K562 (cell line): Measurements from ENCODE around the gene PDPK1.
"Not testable (repeated sequence)": the region's sequence is repeated elsewhere in the genome, so short reads cannot be mapped to it uniquely, and the experiment has no call there.

Experiments
- BCLAF1 ChIP-seq, 2 experiments: fragments of 450-650 bp in 1 of 2; IDR thresholded peaks; 2 replicates each; pipeline ENCODE4 v1.6.1; 2011 to 2017; ENCODE audit warnings: low read depth in 2 of 2, antibody characterized with exemption in 1 of 2, borderline replicate concordance in 1 of 2, low read length in 1 of 2, mild to moderate bottlenecking in 1 of 2, mixed read lengths in 1 of 2; ENCODE audit not compliant: control insufficient read depth in 1 of 2
- CEBPG ChIP-seq, 3 experiments: fragments of 200-800 bp in 1 of 3; sonication (Bioruptor generic) in 1 of 3; sonication (generic) in 1 of 3; formaldehyde crosslinking in 1 of 3; IDR thresholded peaks in 2 of 3; conservative IDR thresholded peaks in 1 of 3; 2 replicates each; pipeline versions ENCODE4 v1.6.1 to v1.8.0; 2016 to 2022; ENCODE audit warnings: missing compliant biosample characterization in 2 of 3, missing genetic modification characterization in 2 of 3, mild to moderate bottlenecking in 1 of 3, missing genetic modification reagents in 1 of 3
- CTCF ChIP-seq, 3 experiments: IDR thresholded peaks in 2 of 3; conservative IDR thresholded peaks in 1 of 3; 2 replicates each; pipeline ENCODE4 v1.5.1; 2011 to 2012; ENCODE audit warnings: low read length in 3 of 3, mild to moderate bottlenecking in 3 of 3, control low read depth in 2 of 3, improper control_type of control experiment in 1 of 3, inconsistent platforms in 1 of 3, low read depth in 1 of 3, mixed read lengths in 1 of 3, moderate library complexity in 1 of 3; ENCODE audit not compliant: insufficient read depth in 2 of 3
- EZH2 ChIP-seq: IDR thresholded peaks from 2 replicates; pipeline ENCODE4 v1.6.1; 2012; ENCODE audit warnings: low read depth, mild to moderate bottlenecking, inconsistent platforms, low read length, borderline replicate concordance
- JUND ChIP-seq, 2 experiments: IDR thresholded peaks; 2 replicates in 1 of 2; 3 replicates in 1 of 2; pipeline ENCODE4 v1.6.1; 2011; ENCODE audit warnings: borderline replicate concordance in 2 of 2, low read depth in 2 of 2, low read length in 2 of 2, improper control_type of control experiment in 1 of 2, missing biosample characterization in 1 of 2, missing genetic modification characterization in 1 of 2, missing genetic modification reagents in 1 of 2
- MXD1 ChIP-seq: fragments of 250-450 bp; sonication (Bioruptor Pico); IDR thresholded peaks from 2 replicates; pipeline ENCODE4 v1.8.0; 2021; ENCODE audit warnings: borderline replicate concordance, mild to moderate bottlenecking, moderate library complexity; ENCODE audit not compliant: poor library complexity, severe bottlenecking
- POLR2AphosphoS5 ChIP-seq: IDR thresholded peaks from 2 replicates; pipeline ENCODE4 v1.6.1; 2011; ENCODE audit warnings: mild to moderate bottlenecking, low read depth, low read length, moderate library complexity; ENCODE audit not compliant: control insufficient read depth, insufficient read depth
- REST ChIP-seq, 2 experiments: fragments of 450-650 bp; formaldehyde crosslinking in 1 of 2; IDR thresholded peaks; 2 replicates each; pipeline versions ENCODE4 v1.4.0 to v1.6.1; 2014 to 2020; ENCODE audit warnings: mild to moderate bottlenecking in 2 of 2, borderline replicate concordance in 1 of 2, low read depth in 1 of 2
- SRSF3 ChIP-seq: fragments of 200-400 bp; formaldehyde crosslinking; IDR thresholded peaks from 2 replicates; pipeline ENCODE4 v1.6.1; 2016; ENCODE audit warnings: mild to moderate bottlenecking, low read length, moderate library complexity; ENCODE audit not compliant: insufficient read depth
- TAF7 ChIP-seq: fragments of 450-650 bp; IDR thresholded peaks from 2 replicates; pipeline ENCODE4 v1.6.1; 2016; ENCODE audit warnings: missing genetic modification characterization, missing compliant biosample characterization
- TEAD4 ChIP-seq, 2 experiments: sonication (generic) in 1 of 2; formaldehyde crosslinking in 1 of 2; IDR thresholded peaks; 2 replicates each; pipeline versions ENCODE4 v1.6.1 to v1.8.0; 2012 to 2022; ENCODE audit warnings: borderline replicate concordance in 1 of 2, inconsistent platforms in 1 of 2, low read length in 1 of 2, mild to moderate bottlenecking in 1 of 2, missing genetic modification reagents in 1 of 2
- YY1 ChIP-seq, 3 experiments: IDR thresholded peaks; 2 replicates each; pipeline ENCODE4 v1.6.1; 2011; ENCODE audit warnings: low read length in 2 of 3, mild to moderate bottlenecking in 2 of 3, moderate library complexity in 2 of 3, borderline replicate concordance in 1 of 3, control low read depth in 1 of 3, low read depth in 1 of 3; ENCODE audit not compliant: insufficient read depth in 3 of 3, insufficient replicate concordance in 2 of 3, control insufficient read depth in 1 of 3, insufficient read length in 1 of 3; ENCODE audit errors: extremely low read depth in 1 of 3

- not testable (repeated sequence) for TF ChIP-seq EZH2; MXD1 (CRISPR knock-in tag); JUND (IDR thresholded peaks at IDR 0.05; ENCODE audit: borderline replicate concordance, low read depth, low read length); JUND (tag; IDR thresholded peaks at IDR 0.05; ENCODE audit: borderline replicate concordance, low read depth, low read length); BCLAF1 (IDR thresholded peaks at IDR 0.05; ENCODE audit: borderline replicate concordance in 1 of 2, control insufficient read depth in 1 of 2, low read depth in 2 of 2, low read length in 1 of 2); YY1 (IDR thresholded peaks at IDR 0.05; ENCODE audit: borderline replicate concordance in 1 of 3, control insufficient read depth in 1 of 3, extremely low read depth in 1 of 3, insufficient read depth in 3 of 3, insufficient read length in 1 of 3, insufficient replicate concordance in 2 of 3, low read depth in 1 of 3, low read length in 2 of 3); CEBPG (CRISPR knock-in tag; IDR thresholded peaks at IDR 0.05); CEBPG (tag; conservative IDR thresholded peaks at IDR 0.05 in 1 of 2, IDR thresholded peaks at IDR 0.05 in 1 of 2); REST (IDR thresholded peaks at IDR 0.05; ENCODE audit: borderline replicate concordance); REST (CRISPR knock-in tag; IDR thresholded peaks at IDR 0.05; ENCODE audit: low read depth); TEAD4 (IDR thresholded peaks at IDR 0.05; ENCODE audit: low read length); TEAD4 (CRISPR knock-in tag; IDR thresholded peaks at IDR 0.05; ENCODE audit: borderline replicate concordance); TAF7 (tag); CTCF (IDR thresholded peaks at IDR 0.05 in 2 of 3, conservative IDR thresholded peaks at IDR 0.05 in 1 of 3; ENCODE audit: insufficient read depth in 2 of 3, low read depth in 1 of 3, low read length in 3 of 3); POLR2AphosphoS5; SRSF3
Measured at GRCh38 chr16:2557150-2557549, 19.3 kb downstream of the PDPK1 start.
